Aorta (tissue), 5 donors: ENCODE measurements around the gene HMGCS2. TPM values are rescaled to one million over a fixed set of nuclear protein-coding genes. Genes with fewer than 3 reads are reported as not detected.

Experiments
- ATAC-seq: fragments of 200-7000 bp; cut with Tn5 transposase; one replicate; pipeline ENCODE4 v1.9.1; 2022; ENCODE audit warnings: moderate library complexity; ENCODE audit not compliant: low FRiP score
- DNase-seq, 2 donors: peaks; one replicate each; pipeline ENCODE4 v3.0.0-alpha.2; 2020
- H3K27ac ChIP-seq, 2 donors: one replicate each; pipeline ENCODE4 v1.5.1; 2013; ENCODE audit warnings: low read length in 2 of 2, mild to moderate bottlenecking in 2 of 2, moderate library complexity in 2 of 2, control low read depth in 1 of 2, inconsistent platforms in 1 of 2, low read depth in 1 of 2
- H3K27me3 ChIP-seq, 2 donors: one replicate each; pipeline ENCODE4 v1.6.1; 2013; ENCODE audit warnings: control low read depth in 1 of 2, low read length in 1 of 2, mild to moderate bottlenecking in 1 of 2, moderate library complexity in 1 of 2; ENCODE audit not compliant: insufficient read depth in 2 of 2, control insufficient read depth in 1 of 2
- H3K36me3 ChIP-seq, 2 donors: one replicate each; pipeline ENCODE4 v1.6.1; 2013; ENCODE audit warnings: control low read depth in 1 of 2, low read length in 1 of 2, mild to moderate bottlenecking in 1 of 2; ENCODE audit not compliant: insufficient read depth in 2 of 2, control insufficient read depth in 1 of 2
- H3K4me1 ChIP-seq, 2 donors: one replicate each; pipeline ENCODE4 v1.6.1; 2013; ENCODE audit warnings: low read length in 2 of 2, control low read depth in 1 of 2, mild to moderate bottlenecking in 1 of 2, moderate library complexity in 1 of 2; ENCODE audit not compliant: insufficient read depth in 2 of 2, control insufficient read depth in 1 of 2
- H3K4me3 ChIP-seq, 2 donors: one replicate each; pipeline ENCODE4 v1.5.1; 2013; ENCODE audit warnings: low read length in 2 of 2, control low read depth in 1 of 2, mild to moderate bottlenecking in 1 of 2
- H3K9me3 ChIP-seq: one replicate; pipeline ENCODE4 v1.6.1; 2013; ENCODE audit warnings: mild to moderate bottlenecking, low read length; ENCODE audit not compliant: control insufficient read depth
- WGBS, 2 donors: extraction: QIAGEN DNeasy Blood & Tissue Kit; methylation state at CpG; one replicate each; pipeline ENCODE4 v1.1.7; 2013; 5-methylcytosine and 5-hydroxymethylcytosine counted together
- intact Hi-C, 2 donors: fragments of 100-400 bp; cut with DNase I; formaldehyde crosslinking; loops; one replicate each; pipeline versions ENCODE4 v1.14.2 to v1.15.0; 2022
- polyA plus RNA-seq, 2 donors: library from polyadenylated mRNA; stranded (reverse); fragments of 200-250 nt; gene quantifications; one replicate each; pipeline ENCODE4 v1.2.3, GENCODE V29; 2013
- total RNA-seq, 2 donors: library from RNA; stranded (reverse); fragmentation: NEBNext Ultra II Directional; extraction: Animal tissue kit (Norgen Biotek cat#: 25700); gene quantifications; one replicate each; pipeline ENCODE4 v1.2.1, GENCODE V29; 2021
- donor health status: healthy with polysubstance abuse.
- donor health status: Bipolar disorder and iron deficiency.
- donor health status: DM: no; HTN: no; CAD: no.
- donor health status: DM: no; HTN: no; CAD: no.
- donor health status: DM: yes; HTN: yes; CAD: no.

Gene HMGCS2
- total and polyA plus RNA-seq, 4 donors = 1.1 to 9.8 TPM; not detected in 2

DNA sequence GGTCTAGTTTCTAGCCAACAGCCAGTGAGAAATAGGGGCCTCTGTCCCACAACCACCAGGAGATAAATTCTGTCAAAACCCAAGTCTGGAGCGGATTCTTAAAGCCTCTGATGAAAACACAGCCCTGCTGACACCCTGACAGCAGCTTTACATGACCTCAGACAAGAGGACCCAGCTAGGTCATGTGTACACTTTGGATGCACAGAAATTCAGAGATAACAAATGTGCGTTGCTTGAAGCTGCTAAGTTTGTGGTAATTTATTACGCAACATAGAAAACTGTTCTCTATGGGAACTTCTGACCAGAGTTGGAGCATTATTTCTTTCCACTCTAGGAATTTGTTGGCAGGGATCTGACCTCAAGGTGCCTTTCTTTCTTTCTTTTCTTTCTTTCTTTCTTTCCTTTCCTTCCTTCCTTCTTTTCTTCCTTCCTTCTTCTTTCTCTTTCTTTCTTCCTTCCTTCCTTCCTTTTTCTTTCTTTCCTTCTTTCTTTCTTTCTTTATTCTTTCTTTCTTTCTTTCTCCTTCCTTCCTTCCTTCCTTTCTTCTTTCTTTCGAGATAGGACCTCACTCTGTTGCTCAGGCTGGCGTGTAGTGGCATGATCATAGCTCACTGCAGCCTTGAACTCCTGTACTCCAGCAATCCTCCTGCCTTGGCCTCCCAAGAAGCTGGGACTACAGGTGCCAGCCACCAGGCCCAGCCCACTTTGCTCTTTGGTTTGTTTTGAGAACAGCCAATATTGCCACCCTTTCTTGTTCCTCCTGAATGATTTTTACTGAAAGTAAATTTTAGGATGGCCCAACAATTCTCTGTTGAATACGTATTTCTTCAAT, 14.9 kb upstream of the HMGCS2 start:
- no peaks in the 10 kb centered on the region for H3K9me3 ChIP-seq
- no peak overlapping the region for H3K4me3 ChIP-seq
- intact Hi-C loops = no loop called here
- no peak overlapping the region for H3K27ac ChIP-seq
- ATAC-seq (no peak), DNase-seq (no peak)
- H3K27me3 ChIP-seq = no peaks in the 10 kb centered on the region
- no peaks in the 10 kb centered on the region for H3K36me3 ChIP-seq
- no peaks in the 10 kb centered on the region for H3K4me1 ChIP-seq
- WGBS, 2 donors = 85 to 90% methylated on average over 6 of the region's 6 CpGs

GRCh38 chr1:119782631-119783325, 14.1 kb upstream of the HMGCS2 start:
- ATAC-seq = no peak
- no peaks in the 10 kb centered on the region for H3K36me3 ChIP-seq
- intact Hi-C loops = no loop called here
- DNase-seq = no peak
- 73 to 79% methylated on average over 7 of the region's 7 CpGs for WGBS, 2 donors
- H3K4me3 ChIP-seq = no peak overlapping the region
- no peaks in the 10 kb centered on the region for H3K4me1 ChIP-seq
- no peaks in the 10 kb centered on the region for H3K9me3 ChIP-seq
- H3K27ac ChIP-seq = no peak overlapping the region
- no peaks in the 10 kb centered on the region for H3K27me3 ChIP-seq

DNA sequence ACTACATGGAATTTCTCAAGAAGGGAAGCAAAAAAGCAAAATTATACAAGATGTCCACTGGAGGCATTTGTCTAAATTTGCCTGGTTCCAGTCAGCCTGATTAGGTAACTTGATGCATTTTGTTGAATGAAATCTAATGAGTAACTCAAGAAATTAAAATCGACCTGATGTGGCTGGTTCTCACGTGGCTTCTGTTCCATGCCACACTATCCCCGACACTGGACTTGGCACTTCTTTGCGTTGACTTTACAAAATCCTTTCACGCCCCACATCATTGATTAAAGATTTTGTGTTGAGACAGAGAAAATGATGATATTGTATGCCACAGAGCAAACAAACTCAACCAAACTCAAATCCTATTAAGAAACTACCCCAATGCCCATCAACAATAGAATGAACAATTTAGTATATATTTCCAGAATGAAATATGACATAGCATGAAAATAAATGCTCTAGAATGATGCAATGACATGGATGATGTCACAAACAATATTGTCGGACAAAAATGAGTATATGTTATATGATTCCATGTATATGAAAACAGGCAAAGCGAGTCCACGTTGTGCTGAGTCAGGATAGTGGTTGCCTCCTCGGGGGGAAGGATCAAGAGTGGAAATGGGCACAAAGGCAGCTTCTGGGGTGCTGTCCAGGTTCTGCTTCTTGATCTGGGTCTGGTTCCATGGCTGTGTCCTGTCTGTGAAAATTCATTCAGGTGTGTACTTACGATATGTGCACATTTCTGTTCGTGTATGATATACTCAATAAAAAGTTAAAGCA, 12.9 kb upstream of the HMGCS2 start:
- ATAC-seq (no peak), DNase-seq (no peak)
- H3K9me3 ChIP-seq = no peaks in the 10 kb centered on the region
- intact Hi-C loops = no loop called here
- no peaks in the 10 kb centered on the region for H3K27me3 ChIP-seq
- H3K27ac ChIP-seq = no peak overlapping the region
- H3K4me3 ChIP-seq = no peak overlapping the region
- no peaks in the 10 kb centered on the region for H3K36me3 ChIP-seq
- WGBS, 2 donors = 84 to 86% methylated on average over 11 of the region's 11 CpGs
- H3K4me1 ChIP-seq = no peaks in the 10 kb centered on the region

GRCh38 chr1:119779869-119780356, 11.2 kb upstream of the HMGCS2 start:
- DNase-seq (no peak), ATAC-seq (peak; percentile 51)
- Histone ChIP-seq H3K27me3 (no peaks in the 10 kb centered on the region), H3K36me3 (no peaks in the 10 kb centered on the region), H3K27ac (no peak overlapping the region), H3K4me1 (no peaks in the 10 kb centered on the region), H3K4me3 (no peak overlapping the region), H3K9me3 (no peaks in the 10 kb centered on the region)
- WGBS, 2 donors = 7 to 9% methylated on average over 5 of the region's 5 CpGs
- intact Hi-C loops = no loop called here

DNA sequence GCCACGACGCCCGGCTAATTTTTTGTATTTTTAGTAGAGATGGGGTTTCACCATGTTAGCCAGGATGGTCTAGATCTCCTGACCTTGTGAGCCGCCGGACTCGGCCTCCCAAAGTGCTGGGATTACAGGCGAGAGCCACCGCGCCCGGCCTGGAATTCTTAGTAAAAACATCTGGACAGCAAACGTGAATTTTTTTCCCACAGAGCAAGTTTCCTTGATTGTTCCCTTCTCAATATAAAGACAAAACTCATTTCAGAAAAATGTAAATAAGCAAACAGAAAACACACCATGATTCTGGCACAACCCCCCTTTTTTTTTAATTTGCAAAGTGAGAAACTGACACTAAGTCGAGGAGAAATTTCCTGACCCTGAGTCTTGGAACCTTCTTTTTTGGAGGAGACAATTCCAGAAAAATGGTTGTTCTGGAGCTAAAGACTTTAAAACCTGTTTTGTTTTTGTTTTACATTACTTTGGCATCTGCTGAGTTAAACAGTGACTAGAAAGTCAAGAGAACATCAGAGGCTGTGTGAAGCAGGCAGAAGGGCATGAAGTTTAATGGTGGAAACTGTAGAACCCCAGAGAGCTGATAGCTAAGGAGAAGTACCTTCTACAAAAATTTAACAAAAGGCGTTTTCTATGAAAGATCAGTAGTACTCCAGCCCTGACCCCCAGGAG, 10.3 kb upstream of the HMGCS2 start:
- no peaks in the 10 kb centered on the region for H3K4me1 ChIP-seq
- H3K9me3 ChIP-seq = no peaks in the 10 kb centered on the region
- WGBS, 2 donors = 90 to 91% methylated on average over 13 of the region's 13 CpGs
- ATAC-seq = no peak
- H3K27me3 ChIP-seq = no peaks in the 10 kb centered on the region
- intact Hi-C loops = no loop called here
- no peak overlapping the region for H3K4me3 ChIP-seq
- DNase-seq = no peak
- H3K27ac ChIP-seq = no peak overlapping the region
- H3K36me3 ChIP-seq = no peaks in the 10 kb centered on the region

GRCh38 chr1:119778359-119778758, 9.7 kb upstream of the HMGCS2 start:
- H3K27me3 ChIP-seq = no peaks in the 10 kb centered on the region
- intact Hi-C loops = no loop called here
- H3K36me3 ChIP-seq = no peaks in the 10 kb centered on the region
- no peak overlapping the region for H3K27ac ChIP-seq
- no peaks in the 10 kb centered on the region for H3K9me3 ChIP-seq
- H3K4me1 ChIP-seq = no peaks in the 10 kb centered on the region
- DNase-seq (no peak), ATAC-seq (no peak)
- H3K4me3 ChIP-seq = no peak overlapping the region
- 91 to 93% methylated on average over 6 of the region's 6 CpGs for WGBS, 2 donors

GRCh38 chr1:119774746-119775490, 6.2 kb upstream of the HMGCS2 start:
- intact Hi-C loops = no loop called here
- Histone ChIP-seq H3K27me3 (no peaks in the 10 kb centered on the region), H3K36me3 (no peaks in the 10 kb centered on the region), H3K4me1 (no peaks in the 10 kb centered on the region), H3K27ac (no peak overlapping the region), H3K9me3 (no peaks in the 10 kb centered on the region), H3K4me3 (no peak overlapping the region)
- 85 to 86% methylated on average over 7 of the region's 7 CpGs for WGBS, 2 donors
- no peak for ATAC-seq
- no peak for DNase-seq
